HCT116 (cell line): Measurements from ENCODE around the gene ZNF691. TPM values are rescaled to one million over a fixed set of nuclear protein-coding genes. Genes with fewer than 3 reads are reported as not detected.

ENCODE experiments used
- ATAC-seq: fragments of 200-7000 bp; cut with Tn5 transposase; 2 replicates; pipeline ENCODE4 v1.9.1; 2020; ENCODE audit warnings: mild to moderate bottlenecking, moderate library complexity
- BruUV-seq: library from RNA; stranded (reverse); fragments of 400-500 nt; replicated peaks from 2 replicates; lab custom pipeline; 2021; lab: Mats Ljungman, UMichigan
- CTCF ChIA-PET: fragments of 300-600 bp; sonication (Branson Sonifier 250); formaldehyde crosslinking; loops from one replicate; lab custom pipeline; 2021; ENCODE audit warnings: antibody characterized with exemption; lab: Charles Lee
- POLR2A ChIA-PET: fragments of 300-600, 350-600 bp; sonication (Branson Sonifier 250); formaldehyde crosslinking; loops from one replicate; lab custom pipeline; 2021; ENCODE audit warnings: antibody characterized with exemption; lab: Charles Lee
- RAD21 ChIA-PET, 2 experiments: fragments of 300-600 bp; sonication (Branson Sonifier 250); formaldehyde crosslinking; loops; one replicate each; lab custom pipeline; 2023; ENCODE audit warnings: low total read pairs in 2 of 2; ENCODE audit not compliant: uncharacterized antibody in 2 of 2, unreplicated experiment in 2 of 2, low non-redundant PET in 1 of 2; lab: Charles Lee
- DNase-seq: peaks from one replicate; pipeline ENCODE4 v3.0.0-alpha.2; 2010; ENCODE audit warnings: low read depth, low spot score
- H2AFZ ChIP-seq: fragments of 200-600 bp; shearing (Covaris generic), sonication (generic); 2 replicates; pipeline ENCODE4 v1.6.1; 2017; ENCODE audit warnings: low read depth, mixed run types, mixed read lengths, antibody characterized with exemption, low read length; ENCODE audit not compliant: poor library complexity, severe bottlenecking
- H3K27ac ChIP-seq: 2 replicates; pipeline ENCODE4 v1.5.1; 2012; ENCODE audit warnings: low read depth, low read length
- H3K27me3 ChIP-seq: fragments of 200-600 bp; sonication (generic); 2 replicates; pipeline ENCODE4 v1.6.1; 2016; ENCODE audit warnings: mixed run types, low read length, mixed read lengths; ENCODE audit not compliant: insufficient read depth
- H3K36me3 ChIP-seq, 2 experiments: fragments of 200-500 bp in 1 of 2; fragments of 200-600 bp in 1 of 2; sonication (Bioruptor generic) in 1 of 2; sonication (generic) in 1 of 2; 2 replicates each; pipeline versions ENCODE4 v1.5.1 to v1.6.1; 2014 to 2016; ENCODE audit warnings: low read length in 2 of 2, inconsistent platforms in 1 of 2, mixed read lengths in 1 of 2, mixed run types in 1 of 2; ENCODE audit not compliant: insufficient read depth in 2 of 2, control insufficient read depth in 1 of 2
- H3K4me1 ChIP-seq, 2 experiments: fragments of 200-600 bp in 1 of 2; sonication (generic) in 1 of 2; 2 replicates each; pipeline versions ENCODE4 v1.5.1 to v1.6.1; 2012 to 2017; ENCODE audit warnings: low read length in 2 of 2, inconsistent platforms in 1 of 2, mild to moderate bottlenecking in 1 of 2, mixed read lengths in 1 of 2, mixed run types in 1 of 2, moderate library complexity in 1 of 2; ENCODE audit not compliant: insufficient read depth in 2 of 2, control insufficient read depth in 1 of 2
- H3K4me2 ChIP-seq: fragments of 200-600 bp; sonication (generic); 2 replicates; pipeline ENCODE4 v1.6.1; 2017; ENCODE audit warnings: mixed run types, low read length, mixed read lengths
- H3K4me3 ChIP-seq, 2 experiments: fragments of 200-600 bp in 1 of 2; sonication (generic) in 1 of 2; replicated peaks in 1 of 2; 2 replicates each; pipeline ENCODE4 v1.5.1; 2011 to 2016; ENCODE audit warnings: low read length in 2 of 2, control low read depth in 1 of 2, low read depth in 1 of 2, mild to moderate bottlenecking in 1 of 2, mixed read lengths in 1 of 2, mixed run types in 1 of 2
- H3K79me2 ChIP-seq: fragments of 200-600 bp; sonication (generic); 2 replicates; pipeline ENCODE4 v1.6.1; 2017; ENCODE audit warnings: mild to moderate bottlenecking, mixed run types, low read length, moderate library complexity, mixed read lengths; ENCODE audit not compliant: insufficient read depth
- H3K9ac ChIP-seq: fragments of 200-600 bp; sonication (generic); 2 replicates; pipeline ENCODE4 v1.6.1; 2016; ENCODE audit warnings: low read length, mixed read lengths
- H3K9me2 ChIP-seq: fragments of 200-600 bp; sonication (generic), shearing (Covaris generic); 2 replicates; pipeline ENCODE4 v1.6.1; 2017; ENCODE audit warnings: mixed run types, mild to moderate bottlenecking, moderate library complexity; ENCODE audit not compliant: insufficient read depth
- H3K9me3 ChIP-seq, 2 experiments: fragments of 200-500 bp in 1 of 2; fragments of 200-600 bp in 1 of 2; sonication (Bioruptor generic) in 1 of 2; sonication (generic) in 1 of 2; 2 replicates each; pipeline ENCODE4 v1.6.1; 2014 to 2017; ENCODE audit warnings: low read length in 2 of 2, mixed read lengths in 2 of 2, inconsistent platforms in 1 of 2, low read depth in 1 of 2, mild to moderate bottlenecking in 1 of 2, mixed run types in 1 of 2, moderate library complexity in 1 of 2; ENCODE audit not compliant: control insufficient read depth in 1 of 2, insufficient read depth in 1 of 2
- H4K20me1 ChIP-seq: fragments of 200-600 bp; sonication (generic), shearing (Covaris generic); 2 replicates; pipeline ENCODE4 v1.6.1; 2017; ENCODE audit warnings: mixed run types, mild to moderate bottlenecking, moderate library complexity; ENCODE audit not compliant: insufficient read depth
- CBX3 ChIP-seq: IDR thresholded peaks from 2 replicates; pipeline ENCODE4 v1.6.1; 2012; ENCODE audit warnings: low read depth
- CTCF ChIP-seq, 3 experiments: fragments of 200-600 bp in 1 of 3; sonication (generic) in 1 of 3; IDR thresholded peaks in 2 of 3; conservative IDR thresholded peaks in 1 of 3; 2 replicates each; pipeline ENCODE4 v1.5.1; 2012 to 2017; ENCODE audit warnings: low read depth in 2 of 3, low read length in 2 of 3, antibody characterized with exemption in 1 of 3, borderline replicate concordance in 1 of 3, control low read depth in 1 of 3, mild to moderate bottlenecking in 1 of 3, mixed read lengths in 1 of 3, mixed run types in 1 of 3, moderate library complexity in 1 of 3; ENCODE audit not compliant: insufficient read depth in 1 of 3
- JUND ChIP-seq: IDR thresholded peaks from 2 replicates; pipeline ENCODE4 v1.6.1; 2012
- ZNF274 ChIP-seq: fragments of 200-500 bp; sonication (Bioruptor generic); IDR thresholded peaks from 2 replicates; pipeline ENCODE4 v1.6.1; 2014; ENCODE audit warnings: mild to moderate bottlenecking, low read depth, low read length, inconsistent platforms
- intact Hi-C: fragments of 100-400 bp; cut with micrococcal nuclease; formaldehyde crosslinking; loops from 2 replicates; pipeline ENCODE4 v1.10.0; 2022
- total RNA-seq: library from RNA; stranded (reverse); gene quantifications from one replicate; pipeline ENCODE4 v1.2.1, GENCODE V29; 2021; ENCODE audit not compliant: unreplicated experiment
- TF ChIP-seq, protein P1 (sequence below): IDR thresholded peaks from 2 replicates; pipeline ENCODE4 v1.6.1; 2012; ENCODE audit warnings: low read depth
- TF ChIP-seq, protein P2 (sequence below): IDR thresholded peaks from 2 replicates; pipeline ENCODE4 v1.6.1; 2012

The ZNF691 gene
- total RNA-seq, 1 experiment from 2014 or later = 11.1 TPM

DNA sequence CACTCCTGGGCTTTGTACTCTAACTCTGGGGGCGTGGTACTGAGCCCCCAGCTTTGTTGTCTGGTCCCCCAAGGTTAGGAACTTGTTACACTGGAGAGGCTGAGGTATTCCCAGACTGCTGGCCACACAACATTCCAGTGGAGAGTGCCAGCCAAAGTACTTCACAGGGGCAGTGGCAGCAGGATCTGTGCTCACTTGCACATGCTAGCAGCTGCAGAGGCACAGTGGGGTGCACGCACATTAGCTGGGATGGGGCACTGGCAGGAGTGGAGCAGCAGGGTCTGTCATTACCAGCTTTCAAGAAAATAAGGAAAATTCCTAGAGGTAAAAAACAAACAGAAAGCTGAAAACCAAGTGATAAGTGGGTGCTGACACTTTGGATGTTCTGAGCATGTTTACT is 31.0 kb downstream of the ZNF691 start:
- H3K4me2 ChIP-seq = no peak overlapping the region

DNA sequence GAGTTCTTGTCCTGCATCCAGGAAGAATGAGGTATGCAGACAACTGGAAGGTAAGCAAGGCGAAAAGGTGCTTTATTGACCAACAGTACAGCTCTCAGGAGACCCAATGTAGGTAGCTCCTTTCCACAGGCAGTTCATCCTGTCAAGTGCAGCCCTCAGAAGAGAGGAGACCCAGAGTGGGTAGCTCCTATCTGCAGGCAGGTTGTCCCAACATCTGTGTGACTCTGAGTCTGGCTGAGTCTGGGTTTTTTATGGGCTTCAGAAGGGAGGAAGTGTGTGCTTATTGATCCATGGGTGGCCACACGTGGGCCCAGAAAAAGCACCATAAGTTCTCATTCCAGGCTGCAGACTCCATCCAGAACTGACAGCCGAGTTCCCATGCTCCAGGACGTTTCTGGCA is 34.0 kb downstream of the ZNF691 start:
- H3K27ac ChIP-seq = no peak overlapping the region
- H2AFZ ChIP-seq = no peak overlapping the region
- H3K4me1 ChIP-seq = no peaks in the 10 kb centered on the region
- no peaks in the 10 kb centered on the region for H3K36me3 ChIP-seq
- H4K20me1 ChIP-seq = no peaks in the 10 kb centered on the region
- H3K4me2 ChIP-seq = no peak overlapping the region
- DNase-seq (no peak), ATAC-seq (no peak)
- H3K9me3 ChIP-seq = no peaks in the 10 kb centered on the region
- intact Hi-C loops = no loop called here
- no peak overlapping the region for H3K4me3 ChIP-seq
- H3K79me2 ChIP-seq = no peaks in the 10 kb centered on the region
- no TSS peak for BruUV-seq
- no peaks in the 10 kb centered on the region for H3K9me2 ChIP-seq
- RAD21 ChIA-PET = no interaction called here
- POLR2A ChIA-PET = no interaction called here
- H3K9ac ChIP-seq = no peak overlapping the region
- CTCF ChIA-PET = no interaction called here
- H3K27me3 ChIP-seq = no peaks in the 10 kb centered on the region
- TF ChIP-seq, protein P1, sequence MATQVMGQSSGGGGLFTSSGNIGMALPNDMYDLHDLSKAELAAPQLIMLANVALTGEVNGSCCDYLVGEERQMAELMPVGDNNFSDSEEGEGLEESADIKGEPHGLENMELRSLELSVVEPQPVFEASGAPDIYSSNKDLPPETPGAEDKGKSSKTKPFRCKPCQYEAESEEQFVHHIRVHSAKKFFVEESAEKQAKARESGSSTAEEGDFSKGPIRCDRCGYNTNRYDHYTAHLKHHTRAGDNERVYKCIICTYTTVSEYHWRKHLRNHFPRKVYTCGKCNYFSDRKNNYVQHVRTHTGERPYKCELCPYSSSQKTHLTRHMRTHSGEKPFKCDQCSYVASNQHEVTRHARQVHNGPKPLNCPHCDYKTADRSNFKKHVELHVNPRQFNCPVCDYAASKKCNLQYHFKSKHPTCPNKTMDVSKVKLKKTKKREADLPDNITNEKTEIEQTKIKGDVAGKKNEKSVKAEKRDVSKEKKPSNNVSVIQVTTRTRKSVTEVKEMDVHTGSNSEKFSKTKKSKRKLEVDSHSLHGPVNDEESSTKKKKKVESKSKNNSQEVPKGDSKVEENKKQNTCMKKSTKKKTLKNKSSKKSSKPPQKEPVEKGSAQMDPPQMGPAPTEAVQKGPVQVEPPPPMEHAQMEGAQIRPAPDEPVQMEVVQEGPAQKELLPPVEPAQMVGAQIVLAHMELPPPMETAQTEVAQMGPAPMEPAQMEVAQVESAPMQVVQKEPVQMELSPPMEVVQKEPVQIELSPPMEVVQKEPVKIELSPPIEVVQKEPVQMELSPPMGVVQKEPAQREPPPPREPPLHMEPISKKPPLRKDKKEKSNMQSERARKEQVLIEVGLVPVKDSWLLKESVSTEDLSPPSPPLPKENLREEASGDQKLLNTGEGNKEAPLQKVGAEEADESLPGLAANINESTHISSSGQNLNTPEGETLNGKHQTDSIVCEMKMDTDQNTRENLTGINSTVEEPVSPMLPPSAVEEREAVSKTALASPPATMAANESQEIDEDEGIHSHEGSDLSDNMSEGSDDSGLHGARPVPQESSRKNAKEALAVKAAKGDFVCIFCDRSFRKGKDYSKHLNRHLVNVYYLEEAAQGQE = no peak
- TF ChIP-seq CBX3 (no peak), ZNF274 (no peak), CTCF (IDR thresholded peaks at IDR 0.05 in 2 of 3, conservative IDR thresholded peaks at IDR 0.05 in 1 of 3; ENCODE audit: borderline replicate concordance in 1 of 3, insufficient read depth in 1 of 3, low read depth in 2 of 3, low read length in 2 of 3) (no peak), JUND (no peak)
- TF ChIP-seq, protein P2, sequence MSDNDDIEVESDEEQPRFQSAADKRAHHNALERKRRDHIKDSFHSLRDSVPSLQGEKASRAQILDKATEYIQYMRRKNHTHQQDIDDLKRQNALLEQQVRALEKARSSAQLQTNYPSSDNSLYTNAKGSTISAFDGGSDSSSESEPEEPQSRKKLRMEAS = no peak

More for the DNA sequence above, 31.0 kb downstream of the ZNF691 start:
- no TSS peak for BruUV-seq
- Histone ChIP-seq H3K79me2 (no peaks in the 10 kb centered on the region), H3K4me3 (no peak overlapping the region), H3K9me3 (no peaks in the 10 kb centered on the region), H3K4me1 (no peaks in the 10 kb centered on the region), H4K20me1 (no peaks in the 10 kb centered on the region), H3K36me3 (no peaks in the 10 kb centered on the region), H3K27ac (no peak overlapping the region), H2AFZ (no peak overlapping the region), H3K9me2 (no peaks in the 10 kb centered on the region), H3K9ac (no peak overlapping the region), H3K27me3 (no peaks in the 10 kb centered on the region)
- ChIA-PET POLR2A (no interaction called here), CTCF (no interaction called here), RAD21 (no interaction called here)
- no peak for DNase-seq
- ATAC-seq = no peak
- TF ChIP-seq, protein P1 = no peak
- TF ChIP-seq JUND = no peak
- TF ChIP-seq, protein P2 = no peak
- intact Hi-C loops = no loop called here
